HCT116 (cell line): Measurements from ENCODE around the gene CDKL1. TPM values are rescaled to one million over a fixed set of nuclear protein-coding genes. Genes with fewer than 3 reads are reported as not detected.

Experiments used
- ATAC-seq: fragments of 200-7000 bp; cut with Tn5 transposase; 2 replicates; pipeline ENCODE4 v1.9.1; 2020; ENCODE audit warnings: mild to moderate bottlenecking, moderate library complexity
- BruUV-seq: library from RNA; stranded (reverse); fragments of 400-500 nt; replicated peaks from 2 replicates; lab custom pipeline; 2021; lab: Mats Ljungman, UMichigan
- CTCF ChIA-PET: fragments of 300-600 bp; sonication (Branson Sonifier 250); formaldehyde crosslinking; loops from one replicate; lab custom pipeline; 2021; ENCODE audit warnings: antibody characterized with exemption; lab: Charles Lee
- POLR2A ChIA-PET: fragments of 300-600, 350-600 bp; sonication (Branson Sonifier 250); formaldehyde crosslinking; loops from one replicate; lab custom pipeline; 2021; ENCODE audit warnings: antibody characterized with exemption; lab: Charles Lee
- RAD21 ChIA-PET, 2 experiments: fragments of 300-600 bp; sonication (Branson Sonifier 250); formaldehyde crosslinking; loops; one replicate each; lab custom pipeline; 2023; ENCODE audit warnings: low total read pairs in 2 of 2; ENCODE audit not compliant: uncharacterized antibody in 2 of 2, unreplicated experiment in 2 of 2, low non-redundant PET in 1 of 2; lab: Charles Lee
- DNase-seq: peaks from one replicate; pipeline ENCODE4 v3.0.0-alpha.2; 2010; ENCODE audit warnings: low read depth, low spot score
- H2AFZ ChIP-seq: fragments of 200-600 bp; shearing (Covaris generic), sonication (generic); 2 replicates; pipeline ENCODE4 v1.6.1; 2017; ENCODE audit warnings: low read depth, mixed run types, mixed read lengths, antibody characterized with exemption, low read length; ENCODE audit not compliant: poor library complexity, severe bottlenecking
- H3K27ac ChIP-seq: 2 replicates; pipeline ENCODE4 v1.5.1; 2012; ENCODE audit warnings: low read depth, low read length
- H3K27me3 ChIP-seq: fragments of 200-600 bp; sonication (generic); 2 replicates; pipeline ENCODE4 v1.6.1; 2016; ENCODE audit warnings: mixed run types, low read length, mixed read lengths; ENCODE audit not compliant: insufficient read depth
- H3K36me3 ChIP-seq, 2 experiments: fragments of 200-500 bp in 1 of 2; fragments of 200-600 bp in 1 of 2; sonication (Bioruptor generic) in 1 of 2; sonication (generic) in 1 of 2; 2 replicates each; pipeline versions ENCODE4 v1.5.1 to v1.6.1; 2014 to 2016; ENCODE audit warnings: low read length in 2 of 2, inconsistent platforms in 1 of 2, mixed read lengths in 1 of 2, mixed run types in 1 of 2; ENCODE audit not compliant: insufficient read depth in 2 of 2, control insufficient read depth in 1 of 2
- H3K4me1 ChIP-seq, 2 experiments: fragments of 200-600 bp in 1 of 2; sonication (generic) in 1 of 2; 2 replicates each; pipeline versions ENCODE4 v1.5.1 to v1.6.1; 2012 to 2017; ENCODE audit warnings: low read length in 2 of 2, inconsistent platforms in 1 of 2, mild to moderate bottlenecking in 1 of 2, mixed read lengths in 1 of 2, mixed run types in 1 of 2, moderate library complexity in 1 of 2; ENCODE audit not compliant: insufficient read depth in 2 of 2, control insufficient read depth in 1 of 2
- H3K4me2 ChIP-seq: fragments of 200-600 bp; sonication (generic); 2 replicates; pipeline ENCODE4 v1.6.1; 2017; ENCODE audit warnings: mixed run types, low read length, mixed read lengths
- H3K4me3 ChIP-seq, 2 experiments: fragments of 200-600 bp in 1 of 2; sonication (generic) in 1 of 2; replicated peaks in 1 of 2; 2 replicates each; pipeline ENCODE4 v1.5.1; 2011 to 2016; ENCODE audit warnings: low read length in 2 of 2, control low read depth in 1 of 2, low read depth in 1 of 2, mild to moderate bottlenecking in 1 of 2, mixed read lengths in 1 of 2, mixed run types in 1 of 2
- H3K79me2 ChIP-seq: fragments of 200-600 bp; sonication (generic); 2 replicates; pipeline ENCODE4 v1.6.1; 2017; ENCODE audit warnings: mild to moderate bottlenecking, mixed run types, low read length, moderate library complexity, mixed read lengths; ENCODE audit not compliant: insufficient read depth
- H3K9ac ChIP-seq: fragments of 200-600 bp; sonication (generic); 2 replicates; pipeline ENCODE4 v1.6.1; 2016; ENCODE audit warnings: low read length, mixed read lengths
- H3K9me2 ChIP-seq: fragments of 200-600 bp; sonication (generic), shearing (Covaris generic); 2 replicates; pipeline ENCODE4 v1.6.1; 2017; ENCODE audit warnings: mixed run types, mild to moderate bottlenecking, moderate library complexity; ENCODE audit not compliant: insufficient read depth
- H3K9me3 ChIP-seq, 2 experiments: fragments of 200-500 bp in 1 of 2; fragments of 200-600 bp in 1 of 2; sonication (Bioruptor generic) in 1 of 2; sonication (generic) in 1 of 2; 2 replicates each; pipeline ENCODE4 v1.6.1; 2014 to 2017; ENCODE audit warnings: low read length in 2 of 2, mixed read lengths in 2 of 2, inconsistent platforms in 1 of 2, low read depth in 1 of 2, mild to moderate bottlenecking in 1 of 2, mixed run types in 1 of 2, moderate library complexity in 1 of 2; ENCODE audit not compliant: control insufficient read depth in 1 of 2, insufficient read depth in 1 of 2
- H4K20me1 ChIP-seq: fragments of 200-600 bp; sonication (generic), shearing (Covaris generic); 2 replicates; pipeline ENCODE4 v1.6.1; 2017; ENCODE audit warnings: mixed run types, mild to moderate bottlenecking, moderate library complexity; ENCODE audit not compliant: insufficient read depth
- CBX3 ChIP-seq: IDR thresholded peaks from 2 replicates; pipeline ENCODE4 v1.6.1; 2012; ENCODE audit warnings: low read depth
- CEBPB ChIP-seq: IDR thresholded peaks from 2 replicates; pipeline ENCODE4 v1.6.1; 2012; ENCODE audit warnings: low read depth
- EGR1 ChIP-seq: IDR thresholded peaks from 2 replicates; pipeline ENCODE4 v1.6.1; 2012; ENCODE audit warnings: low read depth
- FOSL1 ChIP-seq: IDR thresholded peaks from 2 replicates; pipeline ENCODE4 v1.6.1; 2012; ENCODE audit warnings: low read depth
- POLR2A ChIP-seq: IDR thresholded peaks from 2 replicates; pipeline ENCODE4 v1.7.0; 2011; ENCODE audit warnings: borderline replicate concordance; ENCODE audit not compliant: insufficient read depth, insufficient read length; ENCODE audit errors: extremely low read depth
- RAD21 ChIP-seq: IDR thresholded peaks from 2 replicates; pipeline ENCODE4 v1.6.1; 2012; ENCODE audit warnings: low read depth, mild to moderate bottlenecking
- SP1 ChIP-seq: IDR thresholded peaks from 2 replicates; pipeline ENCODE4 v1.6.1; 2012; ENCODE audit warnings: low read depth
- SRF ChIP-seq: IDR thresholded peaks from 2 replicates; pipeline ENCODE4 v1.6.1; 2012; ENCODE audit warnings: low read depth
- TCF7L2 ChIP-seq: IDR thresholded peaks from 2 replicates; pipeline ENCODE4 v1.7.0; 2011; ENCODE audit warnings: borderline replicate concordance, inconsistent platforms; ENCODE audit not compliant: insufficient read depth, insufficient read length; ENCODE audit errors: extremely low read depth
- YY1 ChIP-seq: IDR thresholded peaks from 2 replicates; pipeline ENCODE4 v1.6.1; 2011; ENCODE audit warnings: low read length, low read depth, moderate library complexity, mild to moderate bottlenecking; ENCODE audit not compliant: insufficient replicate concordance; ENCODE audit errors: extremely low read depth
- ZFX ChIP-seq: fragments of 450-650 bp; IDR thresholded peaks from 2 replicates; pipeline ENCODE4 v1.6.1; 2017
- ZNF274 ChIP-seq: fragments of 200-500 bp; sonication (Bioruptor generic); IDR thresholded peaks from 2 replicates; pipeline ENCODE4 v1.6.1; 2014; ENCODE audit warnings: mild to moderate bottlenecking, low read depth, low read length, inconsistent platforms
- intact Hi-C: fragments of 100-400 bp; cut with micrococcal nuclease; formaldehyde crosslinking; loops from 2 replicates; pipeline ENCODE4 v1.10.0; 2022
- total RNA-seq: library from RNA; stranded (reverse); gene quantifications from one replicate; pipeline ENCODE4 v1.2.1, GENCODE V29; 2021; ENCODE audit not compliant: unreplicated experiment
- TF ChIP-seq, protein P1 (sequence below): IDR thresholded peaks from 2 replicates; pipeline ENCODE4 v1.6.1; 2012; ENCODE audit warnings: low read depth
- TF ChIP-seq, protein P2 (sequence below): IDR thresholded peaks from 2 replicates; pipeline ENCODE4 v1.6.1; 2011; ENCODE audit warnings: mild to moderate bottlenecking, low read length, moderate library complexity; ENCODE audit not compliant: insufficient replicate concordance; ENCODE audit errors: extremely low read depth

Gene CDKL1
- total RNA-seq, 1 experiment from 2014 or later, result 7.1 TPM

DNA sequence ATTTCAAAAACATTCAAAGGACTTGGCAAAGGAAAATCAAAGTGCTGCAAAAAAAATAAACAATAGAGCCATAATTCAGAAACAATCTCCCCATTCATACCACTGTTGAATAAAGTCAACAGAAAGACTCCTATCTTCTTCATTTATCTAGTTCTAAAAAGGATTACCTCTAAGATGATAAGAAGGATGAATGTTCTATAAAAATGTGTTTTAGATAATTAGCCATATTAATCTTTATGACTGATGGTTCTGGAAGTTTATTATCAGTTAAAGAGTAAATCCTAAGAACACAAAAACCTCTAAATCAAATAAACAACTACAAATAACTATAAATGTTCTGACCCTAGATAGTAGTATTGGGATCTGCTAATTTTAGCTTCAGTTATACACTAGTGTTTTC, 37.8 kb upstream of the CDKL1 start:
- no peak overlapping the region for H2AFZ ChIP-seq
- peaks cover 29 to 32% of the 10 kb centered on the region in 2 experiments for H3K36me3 ChIP-seq
- H3K9me2 ChIP-seq, result no peaks in the 10 kb centered on the region
- H3K4me2 ChIP-seq, result no peak overlapping the region
- no peaks in the 10 kb centered on the region for H4K20me1 ChIP-seq
- no peak overlapping the region for H3K27ac ChIP-seq
- TF ChIP-seq POLR2A (no peak), RAD21 (no peak), EGR1 (no peak), CEBPB (no peak), ZFX (no peak), SP1 (no peak), FOSL1 (no peak), TCF7L2 (no peak), ZNF274 (no peak), CBX3 (no peak), YY1 (no peak), SRF (no peak)
- TF ChIP-seq, protein P1, sequence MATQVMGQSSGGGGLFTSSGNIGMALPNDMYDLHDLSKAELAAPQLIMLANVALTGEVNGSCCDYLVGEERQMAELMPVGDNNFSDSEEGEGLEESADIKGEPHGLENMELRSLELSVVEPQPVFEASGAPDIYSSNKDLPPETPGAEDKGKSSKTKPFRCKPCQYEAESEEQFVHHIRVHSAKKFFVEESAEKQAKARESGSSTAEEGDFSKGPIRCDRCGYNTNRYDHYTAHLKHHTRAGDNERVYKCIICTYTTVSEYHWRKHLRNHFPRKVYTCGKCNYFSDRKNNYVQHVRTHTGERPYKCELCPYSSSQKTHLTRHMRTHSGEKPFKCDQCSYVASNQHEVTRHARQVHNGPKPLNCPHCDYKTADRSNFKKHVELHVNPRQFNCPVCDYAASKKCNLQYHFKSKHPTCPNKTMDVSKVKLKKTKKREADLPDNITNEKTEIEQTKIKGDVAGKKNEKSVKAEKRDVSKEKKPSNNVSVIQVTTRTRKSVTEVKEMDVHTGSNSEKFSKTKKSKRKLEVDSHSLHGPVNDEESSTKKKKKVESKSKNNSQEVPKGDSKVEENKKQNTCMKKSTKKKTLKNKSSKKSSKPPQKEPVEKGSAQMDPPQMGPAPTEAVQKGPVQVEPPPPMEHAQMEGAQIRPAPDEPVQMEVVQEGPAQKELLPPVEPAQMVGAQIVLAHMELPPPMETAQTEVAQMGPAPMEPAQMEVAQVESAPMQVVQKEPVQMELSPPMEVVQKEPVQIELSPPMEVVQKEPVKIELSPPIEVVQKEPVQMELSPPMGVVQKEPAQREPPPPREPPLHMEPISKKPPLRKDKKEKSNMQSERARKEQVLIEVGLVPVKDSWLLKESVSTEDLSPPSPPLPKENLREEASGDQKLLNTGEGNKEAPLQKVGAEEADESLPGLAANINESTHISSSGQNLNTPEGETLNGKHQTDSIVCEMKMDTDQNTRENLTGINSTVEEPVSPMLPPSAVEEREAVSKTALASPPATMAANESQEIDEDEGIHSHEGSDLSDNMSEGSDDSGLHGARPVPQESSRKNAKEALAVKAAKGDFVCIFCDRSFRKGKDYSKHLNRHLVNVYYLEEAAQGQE, result no peak
- TF ChIP-seq, protein P2, sequence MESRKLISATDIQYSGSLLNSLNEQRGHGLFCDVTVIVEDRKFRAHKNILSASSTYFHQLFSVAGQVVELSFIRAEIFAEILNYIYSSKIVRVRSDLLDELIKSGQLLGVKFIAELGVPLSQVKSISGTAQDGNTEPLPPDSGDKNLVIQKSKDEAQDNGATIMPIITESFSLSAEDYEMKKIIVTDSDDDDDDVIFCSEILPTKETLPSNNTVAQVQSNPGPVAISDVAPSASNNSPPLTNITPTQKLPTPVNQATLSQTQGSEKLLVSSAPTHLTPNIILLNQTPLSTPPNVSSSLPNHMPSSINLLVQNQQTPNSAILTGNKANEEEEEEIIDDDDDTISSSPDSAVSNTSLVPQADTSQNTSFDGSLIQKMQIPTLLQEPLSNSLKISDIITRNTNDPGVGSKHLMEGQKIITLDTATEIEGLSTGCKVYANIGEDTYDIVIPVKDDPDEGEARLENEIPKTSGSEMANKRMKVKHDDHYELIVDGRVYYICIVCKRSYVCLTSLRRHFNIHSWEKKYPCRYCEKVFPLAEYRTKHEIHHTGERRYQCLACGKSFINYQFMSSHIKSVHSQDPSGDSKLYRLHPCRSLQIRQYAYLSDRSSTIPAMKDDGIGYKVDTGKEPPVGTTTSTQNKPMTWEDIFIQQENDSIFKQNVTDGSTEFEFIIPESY, result no peak
- no peak overlapping the region for H3K9ac ChIP-seq
- no peak overlapping the region for H3K4me3 ChIP-seq
- no peaks in the 10 kb centered on the region for H3K27me3 ChIP-seq
- RAD21 ChIA-PET, result no interaction called here
- ATAC-seq (no peak), DNase-seq (no peak)
- H3K4me1 ChIP-seq, result no peaks in the 10 kb centered on the region
- intact Hi-C loops, result no loop called here
- CTCF ChIA-PET, result no interaction called here
- POLR2A ChIA-PET, result no interaction called here
- H3K9me3 ChIP-seq, result no peaks in the 10 kb centered on the region
- no peaks in the 10 kb centered on the region for H3K79me2 ChIP-seq
- no TSS peak for BruUV-seq
